ENCODE measurements around the gene PHETA1. TPM values are rescaled to one million over a fixed set of nuclear protein-coding genes. Genes with fewer than 3 reads are reported as not detected.

PHETA1 gene
- total and polyA plus RNA-seq, 2 of the 13 experiments (the other 11 are each of a cell fraction or from before 2014, with no cell fraction given): 11.3 to 20.8 TPM

DNA sequence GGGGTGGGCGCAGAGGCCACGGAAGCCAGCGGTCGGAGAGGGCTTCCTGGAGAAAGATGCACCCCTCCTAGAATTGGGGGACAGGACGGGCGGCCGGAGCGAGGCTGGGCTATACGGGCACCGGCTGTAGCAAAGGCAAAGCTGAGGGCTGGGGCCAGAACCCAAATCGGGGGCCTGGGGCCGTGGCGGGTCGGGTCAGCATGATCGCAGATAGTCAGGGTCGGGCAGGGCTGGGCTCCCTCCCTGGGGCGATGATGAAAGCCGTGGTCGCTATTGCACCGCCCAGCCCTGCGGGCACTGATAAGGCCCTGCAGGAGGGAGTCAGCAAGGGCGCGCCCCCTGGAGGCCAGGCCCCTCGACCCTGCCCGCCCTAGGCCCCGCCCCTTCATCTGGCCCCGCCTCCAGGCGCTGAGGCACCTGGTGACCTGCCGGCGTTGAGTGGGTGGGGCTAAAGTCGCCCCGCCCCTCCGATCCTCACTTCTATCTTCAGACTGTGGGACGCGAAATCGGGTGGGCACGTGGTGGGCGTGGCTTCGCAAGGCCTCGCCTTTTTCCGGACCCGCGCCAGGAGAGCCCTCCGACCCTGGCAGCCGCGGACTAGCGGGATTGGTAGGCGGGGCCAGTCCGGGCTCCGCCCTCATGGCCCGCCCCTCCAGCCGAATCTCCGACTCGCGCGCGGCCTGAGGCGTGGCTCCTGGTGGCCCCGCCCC lies 36.4 kb upstream of the PHETA1 start (continued):
- TF ChIP-seq, protein P1, sequence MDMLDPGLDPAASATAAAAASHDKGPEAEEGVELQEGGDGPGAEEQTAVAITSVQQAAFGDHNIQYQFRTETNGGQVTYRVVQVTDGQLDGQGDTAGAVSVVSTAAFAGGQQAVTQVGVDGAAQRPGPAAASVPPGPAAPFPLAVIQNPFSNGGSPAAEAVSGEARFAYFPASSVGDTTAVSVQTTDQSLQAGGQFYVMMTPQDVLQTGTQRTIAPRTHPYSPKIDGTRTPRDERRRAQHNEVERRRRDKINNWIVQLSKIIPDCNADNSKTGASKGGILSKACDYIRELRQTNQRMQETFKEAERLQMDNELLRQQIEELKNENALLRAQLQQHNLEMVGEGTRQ (IDR thresholded peaks at IDR 0.05; ENCODE audit: low read depth, low read length): peak; percentile 84
- TF ChIP-seq, protein P1 (CRISPR knock-in tag; IDR thresholded peaks at IDR 0.05; ENCODE audit: borderline replicate concordance): peak; percentile 86
- TF ChIP-seq ISL2 (CRISPR knock-in tag; IDR thresholded peaks at IDR 0.05) (peak; percentile 78; the same call in 1 of the 2 replicates), PHF5A (CRISPR knock-in tag; IDR thresholded peaks at IDR 0.05; ENCODE audit: low read depth, unreplicated experiment) (no peak), ZNF44 (CRISPR knock-in tag; IDR thresholded peaks at IDR 0.05) (no peak), STAG1 (CRISPR knock-in tag; IDR thresholded peaks at IDR 0.05) (peak; percentile 37), ZFP37 (CRISPR knock-in tag; IDR thresholded peaks at IDR 0.05; ENCODE audit: borderline replicate concordance) (0 out of 2 replicates have a peak, but pooled peaks have one; percentile 43), PTBP1 (IDR thresholded peaks at IDR 0.05; ENCODE audit: low read depth, low read length, poor library complexity, severe bottlenecking) (peak; percentile 40), ZNF788 (CRISPR knock-in tag; IDR thresholded peaks at IDR 0.05; ENCODE audit: borderline replicate concordance) (no peak), ZNF781 (CRISPR knock-in tag; IDR thresholded peaks at IDR 0.05; ENCODE audit: borderline replicate concordance, not compliant biosample characterization) (peak; percentile 61), MIER2 (CRISPR knock-in tag; IDR thresholded peaks at IDR 0.05) (no peak), GTF3A (CRISPR knock-in tag; conservative IDR thresholded peaks at IDR 0.05) (no peak), ZNF124 (CRISPR knock-in tag; IDR thresholded peaks at IDR 0.05) (no peak), ZNF557 (CRISPR knock-in tag; IDR thresholded peaks at IDR 0.05) (peak; percentile 52; the same call in 1 of the 2 replicates), ZNF180 (CRISPR knock-in tag; IDR thresholded peaks at IDR 0.05; ENCODE audit: borderline replicate concordance, low read depth) (no peak), CCDC6 (CRISPR knock-in tag; IDR thresholded peaks at IDR 0.05) (0 out of 2 replicates have a peak, but pooled peaks have one; percentile 49), ZNF660 (CRISPR knock-in tag; IDR thresholded peaks at IDR 0.05; ENCODE audit: borderline replicate concordance, low read depth) (no peak), ZNF616 (CRISPR knock-in tag; IDR thresholded peaks at IDR 0.05; ENCODE audit: low read depth) (no peak), ZNF337 (CRISPR knock-in tag; IDR thresholded peaks at IDR 0.05; ENCODE audit: borderline replicate concordance, low read depth) (no peak), ZFP36L1 (CRISPR knock-in tag; IDR thresholded peaks at IDR 0.05) (peak; percentile 96; the same call in 1 of the 2 replicates)
- TF ChIP-seq, protein P2, sequence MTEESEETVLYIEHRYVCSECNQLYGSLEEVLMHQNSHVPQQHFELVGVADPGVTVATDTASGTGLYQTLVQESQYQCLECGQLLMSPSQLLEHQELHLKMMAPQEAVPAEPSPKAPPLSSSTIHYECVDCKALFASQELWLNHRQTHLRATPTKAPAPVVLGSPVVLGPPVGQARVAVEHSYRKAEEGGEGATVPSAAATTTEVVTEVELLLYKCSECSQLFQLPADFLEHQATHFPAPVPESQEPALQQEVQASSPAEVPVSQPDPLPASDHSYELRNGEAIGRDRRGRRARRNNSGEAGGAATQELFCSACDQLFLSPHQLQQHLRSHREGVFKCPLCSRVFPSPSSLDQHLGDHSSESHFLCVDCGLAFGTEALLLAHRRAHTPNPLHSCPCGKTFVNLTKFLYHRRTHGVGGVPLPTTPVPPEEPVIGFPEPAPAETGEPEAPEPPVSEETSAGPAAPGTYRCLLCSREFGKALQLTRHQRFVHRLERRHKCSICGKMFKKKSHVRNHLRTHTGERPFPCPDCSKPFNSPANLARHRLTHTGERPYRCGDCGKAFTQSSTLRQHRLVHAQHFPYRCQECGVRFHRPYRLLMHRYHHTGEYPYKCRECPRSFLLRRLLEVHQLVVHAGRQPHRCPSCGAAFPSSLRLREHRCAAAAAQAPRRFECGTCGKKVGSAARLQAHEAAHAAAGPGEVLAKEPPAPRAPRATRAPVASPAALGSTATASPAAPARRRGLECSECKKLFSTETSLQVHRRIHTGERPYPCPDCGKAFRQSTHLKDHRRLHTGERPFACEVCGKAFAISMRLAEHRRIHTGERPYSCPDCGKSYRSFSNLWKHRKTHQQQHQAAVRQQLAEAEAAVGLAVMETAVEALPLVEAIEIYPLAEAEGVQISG (CRISPR knock-in tag; IDR thresholded peaks at IDR 0.05): peak; percentile 74
- TF ChIP-seq, protein P3, sequence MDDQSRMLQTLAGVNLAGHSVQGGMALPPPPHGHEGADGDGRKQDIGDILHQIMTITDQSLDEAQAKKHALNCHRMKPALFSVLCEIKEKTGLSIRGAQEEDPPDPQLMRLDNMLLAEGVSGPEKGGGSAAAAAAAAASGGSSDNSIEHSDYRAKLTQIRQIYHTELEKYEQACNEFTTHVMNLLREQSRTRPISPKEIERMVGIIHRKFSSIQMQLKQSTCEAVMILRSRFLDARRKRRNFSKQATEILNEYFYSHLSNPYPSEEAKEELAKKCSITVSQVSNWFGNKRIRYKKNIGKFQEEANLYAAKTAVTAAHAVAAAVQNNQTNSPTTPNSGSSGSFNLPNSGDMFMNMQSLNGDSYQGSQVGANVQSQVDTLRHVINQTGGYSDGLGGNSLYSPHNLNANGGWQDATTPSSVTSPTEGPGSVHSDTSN (CRISPR knock-in tag; IDR thresholded peaks at IDR 0.05; ENCODE audit: borderline replicate concordance): no peak
- TF ChIP-seq, protein P4, sequence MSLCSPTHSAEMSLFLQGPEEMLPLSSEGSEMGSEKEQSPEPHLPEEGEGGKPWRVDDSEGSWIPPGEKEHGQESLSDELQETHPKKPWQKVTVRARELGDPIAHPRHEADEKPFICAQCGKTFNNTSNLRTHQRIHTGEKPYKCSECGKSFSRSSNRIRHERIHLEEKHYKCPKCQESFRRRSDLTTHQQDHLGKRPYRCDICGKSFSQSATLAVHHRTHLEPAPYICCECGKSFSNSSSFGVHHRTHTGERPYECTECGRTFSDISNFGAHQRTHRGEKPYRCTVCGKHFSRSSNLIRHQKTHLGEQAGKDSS (CRISPR knock-in tag; IDR thresholded peaks at IDR 0.05; ENCODE audit: borderline replicate concordance, low read depth): peak; percentile 44; the same call in 1 of the 2 replicates
